GM18909 (cell line): ENCODE results near the gene ZAR1.

ENCODE experiments used
- ATAC-seq: cut with Tn5 transposase; IDR thresholded peaks from one replicate; pipeline ENCODE4 v1.9.1; 2021; ENCODE audit warnings: mild to moderate bottlenecking; ENCODE audit not compliant: unreplicated experiment, poor library complexity

ZAR1 gene

DNA sequence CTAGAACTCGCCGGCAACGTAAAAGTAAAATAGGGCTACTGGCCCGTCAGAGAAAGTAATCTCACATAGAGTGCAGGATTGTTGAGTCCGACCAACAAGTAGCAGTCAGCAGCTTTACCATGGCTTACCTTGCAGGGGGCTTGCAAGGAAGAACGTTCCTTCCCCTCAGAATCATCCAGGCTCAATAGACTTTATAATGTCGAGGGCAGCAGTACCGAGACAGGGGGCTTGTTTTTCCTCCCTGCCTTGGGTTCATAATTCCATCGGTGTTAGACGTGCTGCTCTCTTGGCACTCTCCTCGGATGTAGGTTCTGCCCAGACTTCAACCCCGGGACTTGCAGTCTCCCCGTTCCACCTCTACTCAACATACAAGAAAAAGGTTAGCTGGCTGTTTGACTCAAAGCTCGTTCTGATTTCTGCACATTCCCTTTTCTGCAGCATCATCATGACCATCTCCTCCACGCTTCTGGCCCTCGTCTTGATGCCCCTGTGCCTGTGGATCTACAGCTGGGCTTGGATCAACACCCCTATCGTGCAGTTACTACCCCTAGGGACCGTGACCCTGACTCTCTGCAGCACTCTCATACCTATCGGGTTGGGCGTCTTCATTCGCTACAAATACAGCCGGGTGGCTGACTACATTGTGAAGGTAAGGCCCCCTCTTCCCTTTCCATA is 5.4 kb upstream of the ZAR1 start:
- no peak for ATAC-seq

DNA sequence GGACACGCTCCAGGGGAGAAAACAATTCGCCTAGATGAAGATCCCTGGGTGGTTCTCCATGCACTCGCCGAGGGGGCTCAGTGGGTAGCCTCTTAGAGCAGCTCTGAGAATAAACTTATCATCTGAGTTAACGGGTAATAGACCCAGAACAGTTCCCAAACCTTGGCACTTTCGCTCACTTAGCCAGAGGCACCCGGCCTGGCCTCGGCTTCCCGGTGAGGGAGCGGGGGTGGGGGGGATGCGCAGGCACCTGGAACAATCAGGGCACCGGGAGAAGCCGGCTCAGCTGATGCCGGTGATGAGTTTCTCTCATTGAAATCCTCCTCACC is 405 bp upstream of the ZAR1 start:
- no peak for ATAC-seq

DNA sequence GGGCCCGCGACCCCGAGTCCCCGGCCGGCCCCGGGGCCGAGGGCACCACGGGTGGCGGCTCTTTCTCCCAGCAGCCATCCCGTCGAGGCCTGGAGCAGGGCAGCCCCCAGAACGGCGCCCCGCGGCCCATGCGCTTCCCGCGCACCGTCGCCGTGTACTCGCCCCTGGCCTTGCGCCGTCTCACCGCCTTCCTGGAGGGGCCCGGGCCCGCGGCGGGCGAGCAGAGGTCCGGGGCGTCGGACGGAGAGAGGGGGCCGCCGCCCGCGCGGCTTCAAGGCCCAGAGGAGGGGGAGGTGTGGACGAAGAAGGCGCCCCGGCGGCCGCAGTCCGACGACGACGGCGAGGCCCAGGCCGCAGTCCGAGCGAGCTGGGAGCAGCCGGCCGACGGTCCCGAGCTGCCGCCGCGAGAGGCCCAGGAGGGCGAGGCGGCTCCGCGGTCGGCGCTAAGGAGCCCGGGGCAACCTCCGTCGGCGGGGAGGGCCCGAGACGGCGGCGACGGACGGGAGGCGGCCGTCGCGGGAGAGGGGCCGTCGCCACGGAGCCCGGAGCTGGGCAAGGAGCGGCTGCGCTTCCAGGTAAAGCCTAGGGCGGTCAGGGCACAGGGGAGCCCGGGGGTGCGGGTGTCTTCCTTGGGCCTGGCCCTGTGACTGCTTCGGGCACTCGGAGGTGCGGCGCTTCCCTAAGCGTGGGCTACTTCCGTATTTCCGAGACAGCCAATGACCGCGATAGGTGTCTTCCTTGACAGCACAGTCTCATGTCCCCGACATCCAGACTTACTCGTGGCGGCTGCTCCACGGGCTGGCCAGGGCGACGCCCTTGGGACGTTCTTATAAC is 845 bp downstream of the ZAR1 start:
- ATAC-seq: no peak

DNA sequence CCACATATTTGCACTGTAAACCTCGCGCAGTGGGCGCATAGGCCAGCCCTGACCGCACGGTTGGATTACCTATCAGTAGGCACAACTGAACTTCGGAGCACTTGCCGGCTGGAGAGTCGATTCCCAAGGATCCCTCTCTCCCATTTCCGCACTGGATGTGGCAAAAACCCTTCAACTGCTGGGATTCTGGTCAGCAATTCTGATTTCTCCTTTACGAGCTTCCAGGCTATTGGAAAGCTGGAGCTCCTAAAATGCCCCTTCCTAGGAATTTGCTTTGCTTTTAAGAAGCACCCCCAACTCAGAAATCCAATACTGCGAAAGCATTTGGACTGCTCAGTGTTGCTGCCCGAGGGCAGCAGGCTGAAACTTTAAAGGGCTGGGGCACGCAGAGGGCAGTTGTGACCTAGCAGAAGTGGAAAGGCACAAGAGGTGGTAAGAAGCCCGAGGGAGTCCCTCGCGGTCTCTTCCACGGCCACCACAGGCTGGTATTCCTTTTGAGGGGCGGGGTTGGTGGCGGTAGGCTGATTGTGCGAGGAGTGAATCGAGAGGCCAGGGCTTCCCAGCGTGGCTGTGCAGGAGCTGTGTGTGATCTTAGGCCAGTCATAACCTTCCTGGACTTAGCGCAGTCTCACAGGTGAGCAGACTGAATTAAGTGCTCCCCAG is 1.6 kb downstream of the ZAR1 start:
- no peak for ATAC-seq

DNA sequence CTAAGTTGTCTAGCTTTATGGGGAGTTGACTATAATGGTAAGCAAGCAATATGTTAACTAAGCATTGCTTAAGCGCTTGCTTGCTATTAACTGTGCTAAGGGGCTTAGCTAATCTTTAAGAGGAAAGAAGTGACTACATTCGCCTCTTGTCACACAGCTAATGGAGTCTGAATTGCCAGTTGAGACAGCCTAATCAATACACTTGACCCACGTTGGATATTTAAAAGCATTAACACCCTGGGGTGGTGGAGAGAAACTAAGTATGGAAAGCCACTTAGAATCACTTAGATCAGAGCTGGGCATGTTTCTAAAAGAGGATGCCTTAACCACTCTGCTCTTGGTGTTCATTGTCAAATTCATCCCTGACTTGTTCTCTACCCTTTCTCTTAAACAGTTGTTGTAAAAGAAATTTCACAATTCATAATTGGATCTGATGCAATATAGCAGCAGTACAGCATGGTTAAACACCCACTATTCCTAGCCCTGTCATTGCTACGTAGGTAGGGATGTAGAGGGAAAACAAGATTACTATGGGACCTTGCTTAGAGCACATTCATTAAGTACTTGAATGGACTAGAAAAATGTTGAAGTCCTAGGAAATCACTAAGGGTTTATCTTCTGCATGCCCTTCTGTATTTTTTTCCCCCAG is 3.5 kb downstream of the ZAR1 start:
- no peak for ATAC-seq

DNA sequence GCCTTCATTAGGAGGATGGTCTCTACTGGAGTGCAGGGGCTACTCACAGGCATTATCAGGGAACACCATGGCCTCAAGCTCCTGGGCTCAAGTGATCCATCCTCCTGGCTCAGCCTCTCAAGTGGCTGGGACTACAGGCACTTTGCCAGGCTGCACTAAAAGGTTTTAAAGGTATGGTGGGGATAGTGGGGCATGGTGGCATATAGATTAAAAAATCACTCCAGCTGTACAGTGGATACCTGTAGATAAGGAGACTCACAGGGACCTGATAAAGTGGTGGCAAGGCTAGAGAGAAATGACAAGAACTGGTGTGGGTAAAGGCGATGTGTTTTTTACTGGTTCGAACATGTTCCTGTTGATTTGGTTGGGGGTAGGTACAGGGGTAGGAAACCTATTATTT is 5.9 kb downstream of the ZAR1 start:
- ATAC-seq: no peak

DNA sequence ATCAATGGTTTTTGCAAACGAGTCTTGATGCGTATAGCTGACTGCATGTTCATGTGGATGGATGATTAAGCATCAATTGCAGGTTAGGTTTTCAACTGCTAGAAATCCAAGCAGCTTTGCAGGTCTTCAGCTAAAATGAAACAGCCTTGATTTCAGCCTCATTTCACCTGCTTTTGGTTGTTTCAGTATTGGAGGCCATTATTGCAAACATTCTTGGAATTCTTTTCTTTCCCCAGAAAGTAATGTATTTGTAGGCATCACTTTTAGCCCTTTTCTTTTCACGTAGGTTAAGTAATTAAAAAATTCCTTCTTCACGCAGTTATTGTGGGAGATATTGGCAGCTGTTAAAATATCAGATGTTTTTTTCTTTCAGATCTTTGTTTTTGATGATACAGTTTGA is 8.8 kb downstream of the ZAR1 start:
- ATAC-seq: no peak

DNA sequence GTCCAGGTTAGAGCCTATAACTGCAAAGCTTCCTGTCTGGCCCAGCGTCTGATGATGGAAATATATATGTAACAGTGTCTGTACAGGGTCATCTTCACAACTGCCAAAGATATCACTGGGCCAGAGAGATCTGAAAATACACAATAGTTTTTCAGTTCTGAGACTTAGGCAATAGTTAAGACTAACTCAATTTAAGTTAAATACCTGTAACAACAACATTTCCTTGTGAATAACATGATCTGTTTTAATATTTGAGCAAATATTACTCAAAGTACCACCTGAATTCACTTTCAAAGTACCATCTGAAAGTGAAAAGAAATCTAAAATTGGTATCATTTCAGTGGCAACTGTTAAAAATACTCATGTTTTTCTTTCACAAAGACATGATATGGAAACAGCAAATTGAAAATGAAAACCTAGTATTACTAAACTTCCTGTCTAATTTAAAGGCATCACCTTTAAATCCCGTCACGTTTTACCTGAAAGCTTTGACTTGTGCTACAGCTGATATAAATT is 9.6 kb downstream of the ZAR1 start:
- ATAC-seq: peak; percentile 89

DNA sequence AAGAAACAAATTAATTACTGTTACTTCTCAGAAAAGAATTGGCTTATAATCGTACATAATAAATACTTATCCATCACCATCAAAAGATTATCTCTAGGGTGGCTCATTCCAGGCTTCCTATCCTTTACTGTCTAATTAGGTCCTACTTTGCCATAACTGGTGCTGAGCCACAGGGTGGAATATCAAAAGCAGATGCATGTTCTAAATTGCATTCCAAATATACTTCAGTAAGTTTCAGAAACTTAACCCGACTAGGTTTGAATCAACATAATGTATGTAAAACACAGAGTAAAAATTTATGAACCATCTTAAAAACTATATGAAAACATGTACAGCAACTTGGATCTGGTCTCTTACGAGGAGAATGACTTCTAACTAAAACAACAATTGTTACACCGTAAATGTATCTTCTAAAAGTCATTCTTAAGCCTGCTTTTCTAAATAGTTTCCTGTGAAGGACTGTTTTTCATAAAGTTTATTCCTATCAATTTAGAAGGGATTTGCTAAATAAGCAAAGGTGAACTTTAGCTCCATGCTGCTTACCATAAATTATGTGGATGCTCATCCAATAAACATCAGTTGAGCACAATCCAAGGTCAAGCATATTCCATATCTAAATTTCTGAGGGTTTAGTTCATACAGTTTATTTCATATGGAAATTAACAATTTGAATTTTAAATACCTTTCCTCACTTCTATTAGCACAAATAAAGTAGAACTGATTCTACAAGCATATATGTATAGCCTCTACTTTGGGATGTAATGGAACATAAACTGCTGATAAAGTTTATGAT is 13.4 kb downstream of the ZAR1 start:
- no peak for ATAC-seq

DNA sequence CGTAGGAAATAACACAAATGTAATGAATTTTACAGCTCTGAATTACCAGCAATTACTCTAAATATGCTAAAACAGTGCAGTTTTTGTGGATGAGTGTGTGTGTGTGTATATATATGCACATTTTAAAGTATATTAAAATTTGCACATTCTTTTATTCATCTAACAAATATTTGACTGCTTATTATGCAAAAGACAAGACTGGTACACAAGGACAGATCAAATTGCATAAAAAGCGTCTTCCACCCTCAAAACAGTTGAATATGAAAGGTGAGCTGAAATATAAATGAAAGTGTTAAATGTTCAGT is 13.9 kb downstream of the ZAR1 start:
- no peak for ATAC-seq

DNA sequence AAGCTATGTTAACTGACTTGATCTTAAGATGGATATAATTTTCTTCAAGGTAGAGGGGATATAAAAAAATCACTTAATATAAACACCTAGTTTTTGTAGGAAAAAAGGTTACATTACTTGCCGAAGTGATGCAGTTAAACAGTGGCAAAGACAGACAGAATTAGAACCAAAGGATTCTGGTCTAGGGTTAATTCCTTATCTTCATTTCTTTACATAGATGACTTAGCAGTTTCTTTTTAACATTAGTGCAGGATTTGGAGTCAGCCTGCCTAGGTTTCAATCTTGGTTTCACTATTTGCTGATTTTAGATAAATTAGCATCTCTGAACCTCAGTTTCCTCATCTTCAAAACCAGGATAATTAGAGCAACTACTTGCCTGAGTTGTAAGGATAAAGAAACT is 14.3 kb downstream of the ZAR1 start:
- ATAC-seq: no peak

DNA sequence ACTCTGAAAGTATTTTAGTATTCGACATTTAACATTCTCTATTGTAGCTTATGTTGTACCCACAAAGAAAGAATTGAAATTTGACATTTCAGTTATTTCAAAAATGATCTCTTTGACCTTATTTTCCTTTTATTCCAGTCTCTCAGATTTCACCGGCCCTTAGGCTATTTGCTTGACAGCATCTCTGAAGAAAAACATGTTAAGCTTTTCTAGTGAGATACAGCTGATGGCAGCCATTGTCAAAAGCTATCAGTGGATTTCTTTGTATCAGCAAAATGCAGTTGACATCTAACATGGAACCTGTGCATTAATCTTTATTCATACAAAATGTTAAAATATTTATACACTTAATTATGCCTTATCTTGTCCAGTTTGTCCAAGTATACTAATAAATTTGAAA is 16.7 kb downstream of the ZAR1 start:
- no peak for ATAC-seq

DNA sequence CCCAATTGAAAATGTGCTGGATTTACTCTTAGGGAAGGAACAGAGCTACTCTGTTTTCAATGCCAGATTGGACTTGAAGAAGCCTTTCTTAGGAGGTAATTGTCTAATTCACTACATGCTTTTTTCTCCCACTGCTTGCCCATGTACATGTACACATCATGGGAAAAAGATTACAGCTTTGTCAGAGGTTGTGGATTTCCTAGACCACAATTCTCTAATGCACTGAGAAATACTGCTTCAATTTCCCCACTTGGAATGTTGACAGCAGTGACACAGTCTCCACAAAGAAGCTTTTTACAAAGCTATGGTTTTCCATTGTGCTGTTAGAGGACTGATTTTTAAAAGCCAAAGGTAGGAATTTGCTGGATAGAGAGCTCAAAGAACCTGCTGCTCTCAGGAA is 19.5 kb downstream of the ZAR1 start:
- ATAC-seq: no peak

DNA sequence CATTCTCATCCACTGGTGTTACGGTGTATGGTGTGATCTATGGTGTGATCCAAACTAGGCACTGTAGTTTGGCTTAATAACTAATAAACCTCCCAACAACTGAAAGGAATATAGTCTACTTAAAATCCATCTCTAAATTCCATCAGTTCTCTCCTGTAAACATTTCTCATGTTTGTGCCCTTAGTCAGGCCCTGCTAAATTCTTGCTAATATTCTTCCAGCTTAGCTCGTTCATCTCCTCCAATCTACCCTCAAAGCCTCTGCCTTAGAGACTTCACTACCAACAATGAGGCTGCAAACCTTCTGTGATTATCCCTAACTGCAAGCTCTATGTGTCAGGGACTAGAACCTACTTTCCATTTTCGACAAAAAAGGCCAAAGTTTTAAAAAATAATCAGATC is 28.1 kb downstream of the ZAR1 start:
- ATAC-seq: no peak

DNA sequence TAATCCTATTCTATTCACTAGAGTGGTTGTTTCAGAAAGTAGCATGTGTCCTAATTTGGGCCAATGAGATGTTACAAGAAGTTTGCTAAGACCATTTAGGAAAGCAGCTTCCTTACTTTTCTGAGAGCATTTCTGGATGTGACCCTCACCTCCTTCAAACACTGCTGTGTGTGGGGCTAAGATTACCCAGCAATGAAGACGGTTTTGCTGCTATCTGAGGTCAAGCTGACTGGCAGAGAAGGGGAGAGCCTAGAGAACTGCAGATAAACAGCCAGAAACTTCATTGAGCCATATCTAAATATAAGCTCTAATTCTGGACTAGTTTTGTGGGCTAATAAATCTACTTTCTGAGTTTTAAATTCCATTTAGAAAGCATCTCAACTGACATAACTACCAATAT is 36.4 kb downstream of the ZAR1 start:
- ATAC-seq: no peak

DNA sequence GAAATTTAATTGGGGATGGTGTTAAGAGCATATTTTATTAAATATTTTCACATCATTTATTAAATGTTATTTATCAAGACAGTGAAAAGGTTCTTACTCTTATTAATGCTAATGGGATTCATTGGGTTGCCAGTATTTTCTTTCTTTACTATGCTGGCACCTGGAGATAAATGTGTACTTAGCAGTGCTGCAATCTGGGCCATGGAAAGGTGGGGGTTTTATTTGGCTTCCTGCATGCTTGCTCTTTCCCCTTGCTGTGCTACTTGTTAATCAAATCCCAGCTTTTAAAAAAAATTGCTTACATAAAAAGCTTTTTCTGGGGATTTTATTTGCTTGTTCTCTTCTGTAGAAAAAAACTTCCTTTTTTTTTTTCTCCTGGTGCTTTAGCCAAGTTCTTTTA is 48.3 kb downstream of the ZAR1 start:
- ATAC-seq: no peak

DNA sequence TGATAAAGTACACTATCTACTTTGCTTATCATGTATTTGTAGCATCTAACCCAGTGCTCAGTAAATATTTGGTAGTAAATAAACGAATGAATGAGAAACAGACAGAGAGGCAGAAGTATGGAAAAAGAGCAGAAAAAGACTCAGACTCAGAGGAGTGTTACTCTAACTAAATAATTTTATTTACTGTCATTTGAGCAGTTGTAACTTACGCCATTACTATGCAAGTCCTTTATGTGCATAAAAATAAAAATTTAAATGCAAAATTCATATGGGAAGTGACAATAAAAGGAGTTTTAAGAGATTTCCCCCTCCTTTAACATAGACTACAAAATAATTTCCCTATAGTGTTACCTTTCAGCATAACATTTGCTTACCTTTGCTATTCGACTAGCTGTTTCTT is 49.5 kb downstream of the ZAR1 start:
- ATAC-seq: no peak

DNA sequence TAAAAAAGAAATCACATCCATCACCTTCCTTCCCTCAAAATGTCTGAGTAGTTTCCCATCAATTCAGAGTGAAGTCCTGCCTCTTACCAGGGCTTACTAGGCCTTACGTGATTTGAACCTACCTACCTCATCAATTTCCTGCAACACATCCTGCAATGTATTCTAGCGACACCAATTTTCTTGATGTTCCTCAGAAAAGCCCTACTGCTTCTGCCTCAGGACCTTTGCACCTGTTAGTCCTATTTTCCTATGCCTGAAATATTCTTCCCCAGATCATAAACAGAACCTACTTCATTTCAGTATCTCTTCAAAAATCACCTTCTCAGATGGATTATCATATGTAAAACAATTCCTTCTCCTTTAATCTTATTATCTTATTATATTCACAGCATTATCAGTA is 52.8 kb downstream of the ZAR1 start:
- ATAC-seq: no peak

DNA sequence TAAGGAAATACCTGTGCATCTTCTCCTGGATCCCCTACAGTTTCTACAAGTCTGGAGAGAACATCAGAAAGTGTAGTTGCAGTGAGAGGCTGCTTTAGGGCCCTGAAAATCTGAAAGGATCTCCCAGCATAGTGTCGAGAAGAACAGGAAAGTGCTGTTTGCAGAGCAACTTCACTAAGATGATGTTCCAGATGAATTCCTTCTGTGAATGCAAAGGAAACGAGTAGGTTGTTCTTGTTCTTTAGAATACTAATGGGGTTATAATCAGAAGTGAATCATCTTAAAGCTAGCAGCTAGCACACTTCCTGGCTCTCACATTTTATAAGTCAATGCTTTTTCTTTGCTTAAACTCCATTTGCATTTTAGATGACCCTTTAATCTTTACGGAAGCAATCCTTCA is 53.7 kb downstream of the ZAR1 start:
- no peak for ATAC-seq
